Endothelial cell of umbilical vein (primary cell): ENCODE results near the gene NSUN4.

ENCODE experiments used
- CTCF ChIP-seq, 2 donors: IDR thresholded peaks; 1 replicate in 1 of 2; 2 replicates in 1 of 2; pipeline ENCODE4 v1.5.1; 2011; ENCODE audit warnings: low read length in 2 of 2, mild to moderate bottlenecking in 2 of 2, moderate library complexity in 2 of 2, control low read depth in 1 of 2, inconsistent platforms in 1 of 2, low read depth in 1 of 2; ENCODE audit not compliant: insufficient read depth in 1 of 2; ENCODE audit errors: extremely low read depth in 1 of 2
- EZH2 ChIP-seq: IDR thresholded peaks from 2 replicates; pipeline ENCODE4 v1.6.1; 2012; ENCODE audit warnings: borderline replicate concordance, low read depth, mild to moderate bottlenecking, moderate library complexity, low read length, inconsistent platforms; ENCODE audit not compliant: severe bottlenecking
- POLR2A ChIP-seq: IDR thresholded peaks from 2 replicates; pipeline ENCODE4 v1.6.1; 2012; ENCODE audit warnings: low read depth, mild to moderate bottlenecking, control low read depth, low read length
- POLR2AphosphoS5 ChIP-seq: IDR thresholded peaks from 2 replicates; pipeline ENCODE4 v1.6.1; 2012; ENCODE audit warnings: low read depth, mild to moderate bottlenecking, control low read depth, low read length, moderate library complexity; ENCODE audit not compliant: insufficient read depth

DNA sequence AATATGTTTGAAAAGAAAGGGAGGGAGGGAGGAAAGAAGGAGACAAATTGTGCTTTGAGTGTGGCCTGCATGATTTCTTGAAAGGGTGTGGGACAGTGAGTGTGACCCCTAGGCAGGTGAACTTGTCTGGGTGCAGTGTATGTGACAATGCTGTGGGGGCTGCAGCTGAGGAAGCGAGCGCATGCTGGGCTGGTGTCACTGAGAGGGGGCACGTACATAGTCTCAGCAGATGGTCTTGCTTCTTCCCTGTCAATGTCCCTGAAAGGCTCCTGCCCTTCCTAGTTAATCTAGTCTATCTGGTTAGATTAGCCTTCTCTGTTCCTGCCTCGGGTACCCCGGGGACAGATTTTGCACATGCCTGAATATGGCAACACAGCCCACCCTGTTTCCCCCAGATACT lies 63.3 kb downstream of the NSUN4 start:
- TF ChIP-seq CTCF (IDR thresholded peaks at IDR 0.05; ENCODE audit: extremely low read depth in 1 of 2, insufficient read depth in 1 of 2, low read depth in 1 of 2, low read length in 2 of 2) (no peak), POLR2A (no peak), POLR2AphosphoS5 (no peak), EZH2 (no peak)
